Neutrophil (primary cell): ENCODE data around the gene PID1.

ENCODE experiments used
- H3K27ac ChIP-seq: fragments of 200-600 bp; sonication (generic); 2 replicates; pipeline ENCODE4 v1.5.1; 2016; ENCODE audit warnings: mild to moderate bottlenecking, moderate library complexity
- H3K27me3 ChIP-seq: fragments of 200-600 bp; sonication (generic); 2 replicates; pipeline ENCODE4 v1.6.0; 2016; ENCODE audit warnings: mild to moderate bottlenecking
- H3K36me3 ChIP-seq: fragments of 200-600 bp; sonication (generic); 2 replicates; pipeline ENCODE4 v1.5.1; 2017
- H3K4me1 ChIP-seq, 2 experiments: fragments of 200-600 bp in 1 of 2; sonication (generic) in 1 of 2; 1 replicate in 1 of 2; 2 replicates in 1 of 2; pipeline versions ENCODE4 v1.5.1 to v1.6.1; 2013 to 2016; ENCODE audit warnings: low read depth in 1 of 2, low read length in 1 of 2, mild to moderate bottlenecking in 1 of 2, moderate library complexity in 1 of 2; ENCODE audit not compliant: control insufficient read depth in 1 of 2, insufficient read depth in 1 of 2
- H3K4me3 ChIP-seq, 2 experiments: fragments of 200-600 bp in 1 of 2; sonication (generic) in 1 of 2; 1 replicate in 1 of 2; 2 replicates in 1 of 2; pipeline ENCODE4 v1.5.1; 2013 to 2016; ENCODE audit warnings: low read depth in 1 of 2, low read length in 1 of 2, mild to moderate bottlenecking in 1 of 2, moderate library complexity in 1 of 2
- H3K9me3 ChIP-seq: fragments of 200-600 bp; sonication (generic); 2 replicates; pipeline ENCODE4 v1.5.1; 2016
- TF ChIP-seq, protein P1 (sequence below): fragments of 200-600 bp; sonication (generic); IDR thresholded peaks from 2 replicates; pipeline ENCODE4 v1.5.1; 2016; ENCODE audit warnings: antibody characterized with exemption

The PID1 gene

DNA sequence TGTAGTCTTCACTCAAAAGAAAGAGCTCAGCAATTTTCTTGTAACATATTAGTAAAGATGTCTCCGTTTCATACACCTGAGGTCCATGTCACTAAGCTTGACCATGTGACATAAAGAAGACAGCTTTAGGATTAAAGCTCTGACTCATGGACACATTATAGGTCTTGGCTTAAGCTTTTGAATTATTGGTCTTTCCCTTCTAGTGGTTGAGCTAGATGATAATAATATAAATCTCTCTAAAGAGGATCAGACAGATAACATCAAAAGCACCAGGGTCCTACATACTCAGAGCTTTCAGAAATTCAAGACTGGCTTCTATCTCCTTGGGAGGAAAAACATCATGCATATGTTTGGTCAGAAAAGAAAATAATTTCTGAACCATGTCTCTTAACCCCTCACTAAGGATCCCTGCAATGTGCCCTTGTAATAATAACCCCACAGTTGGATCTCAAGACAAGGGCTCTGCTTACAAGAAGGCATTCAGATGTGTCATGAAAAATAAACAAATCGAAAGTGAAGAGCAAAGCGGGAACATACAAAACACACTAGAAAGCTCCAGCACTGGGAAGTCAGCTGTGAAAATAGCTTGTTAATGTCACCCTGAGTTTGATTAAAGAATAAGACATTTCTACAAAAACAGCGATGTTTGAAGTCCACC lies 174.5 kb downstream of the PID1 start:
- Histone ChIP-seq H3K4me3 (no peak overlapping the region), H3K36me3 (no peaks in the 10 kb centered on the region), H3K27me3 (no peaks in the 10 kb centered on the region), H3K4me1 (no peaks in the 10 kb centered on the region), H3K27ac (no peak overlapping the region), H3K9me3 (no peaks in the 10 kb centered on the region)
- TF ChIP-seq, protein P1, sequence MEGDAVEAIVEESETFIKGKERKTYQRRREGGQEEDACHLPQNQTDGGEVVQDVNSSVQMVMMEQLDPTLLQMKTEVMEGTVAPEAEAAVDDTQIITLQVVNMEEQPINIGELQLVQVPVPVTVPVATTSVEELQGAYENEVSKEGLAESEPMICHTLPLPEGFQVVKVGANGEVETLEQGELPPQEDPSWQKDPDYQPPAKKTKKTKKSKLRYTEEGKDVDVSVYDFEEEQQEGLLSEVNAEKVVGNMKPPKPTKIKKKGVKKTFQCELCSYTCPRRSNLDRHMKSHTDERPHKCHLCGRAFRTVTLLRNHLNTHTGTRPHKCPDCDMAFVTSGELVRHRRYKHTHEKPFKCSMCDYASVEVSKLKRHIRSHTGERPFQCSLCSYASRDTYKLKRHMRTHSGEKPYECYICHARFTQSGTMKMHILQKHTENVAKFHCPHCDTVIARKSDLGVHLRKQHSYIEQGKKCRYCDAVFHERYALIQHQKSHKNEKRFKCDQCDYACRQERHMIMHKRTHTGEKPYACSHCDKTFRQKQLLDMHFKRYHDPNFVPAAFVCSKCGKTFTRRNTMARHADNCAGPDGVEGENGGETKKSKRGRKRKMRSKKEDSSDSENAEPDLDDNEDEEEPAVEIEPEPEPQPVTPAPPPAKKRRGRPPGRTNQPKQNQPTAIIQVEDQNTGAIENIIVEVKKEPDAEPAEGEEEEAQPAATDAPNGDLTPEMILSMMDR = no peak

DNA sequence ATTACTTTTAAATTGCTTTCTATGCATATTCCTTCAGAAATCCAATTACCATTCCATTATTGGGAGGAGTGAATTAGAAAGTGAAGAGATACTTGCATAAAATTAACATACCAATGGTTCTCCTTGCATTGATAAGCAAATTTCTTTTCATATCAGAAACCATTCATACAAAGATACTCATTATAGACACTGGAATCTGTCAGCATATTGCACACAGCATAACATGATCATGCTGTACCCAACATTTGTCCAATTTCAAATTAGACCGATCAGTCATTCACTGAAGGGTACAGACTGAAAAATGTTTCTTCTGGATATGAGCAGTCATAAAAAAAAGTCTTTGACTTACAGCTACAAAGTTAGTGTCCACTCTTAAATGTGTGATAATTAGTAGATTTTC lies 175.6 kb downstream of the PID1 start:
- no peak overlapping the region for H3K4me3 ChIP-seq
- H3K9me3 ChIP-seq = no peaks in the 10 kb centered on the region
- H3K27me3 ChIP-seq = no peaks in the 10 kb centered on the region
- no peak overlapping the region for H3K27ac ChIP-seq
- H3K36me3 ChIP-seq = no peaks in the 10 kb centered on the region
- TF ChIP-seq, protein P1 = no peak
- no peaks in the 10 kb centered on the region for H3K4me1 ChIP-seq

DNA sequence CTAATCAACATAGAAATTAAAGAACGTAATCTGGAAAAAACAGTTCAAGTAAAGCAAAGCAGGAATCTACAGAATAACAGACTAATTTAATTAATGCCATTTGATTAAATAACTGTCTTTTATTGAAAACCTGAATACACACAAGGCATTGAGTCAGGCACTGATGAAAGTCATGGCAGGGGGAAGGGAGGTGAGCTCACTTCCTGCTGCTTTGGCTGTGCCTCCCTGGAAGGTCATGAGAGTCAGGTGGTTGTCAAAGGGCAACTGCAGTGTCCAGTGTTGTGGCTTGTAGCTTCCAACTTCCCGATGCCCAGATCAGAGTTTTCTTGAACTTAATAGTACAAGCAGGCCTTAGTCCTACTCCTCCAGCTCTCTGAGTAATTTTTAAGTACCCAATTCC lies 180.9 kb downstream of the PID1 start:
- Histone ChIP-seq H3K27me3 (no peaks in the 10 kb centered on the region), H3K9me3 (no peaks in the 10 kb centered on the region), H3K27ac (no peak overlapping the region), H3K36me3 (no peaks in the 10 kb centered on the region), H3K4me3 (no peak overlapping the region), H3K4me1 (no peaks in the 10 kb centered on the region)
- TF ChIP-seq, protein P1 = no peak

DNA sequence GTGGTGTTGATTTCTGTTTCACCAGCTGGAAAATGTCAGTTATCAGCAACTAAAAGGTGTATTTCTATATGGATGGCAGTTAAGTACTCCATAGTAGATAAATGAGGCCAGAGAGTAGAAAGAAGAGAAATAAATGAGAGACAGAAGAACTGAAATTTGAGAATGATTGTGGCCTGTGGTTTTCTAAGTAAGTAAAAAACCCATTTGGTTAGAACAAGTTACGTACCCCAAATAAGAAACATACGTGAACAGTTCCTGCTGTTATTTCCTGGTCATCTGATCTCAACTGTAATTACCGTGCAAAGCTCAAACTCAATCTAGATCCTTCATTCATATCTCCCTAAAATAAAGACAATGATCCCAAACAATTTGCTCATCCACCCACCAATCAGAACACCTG lies 181.3 kb downstream of the PID1 start:
- no peaks in the 10 kb centered on the region for H3K9me3 ChIP-seq
- H3K36me3 ChIP-seq = no peaks in the 10 kb centered on the region
- H3K27ac ChIP-seq = no peak overlapping the region
- H3K4me3 ChIP-seq = no peak overlapping the region
- TF ChIP-seq, protein P1 = no peak
- H3K4me1 ChIP-seq = no peaks in the 10 kb centered on the region
- no peaks in the 10 kb centered on the region for H3K27me3 ChIP-seq

DNA sequence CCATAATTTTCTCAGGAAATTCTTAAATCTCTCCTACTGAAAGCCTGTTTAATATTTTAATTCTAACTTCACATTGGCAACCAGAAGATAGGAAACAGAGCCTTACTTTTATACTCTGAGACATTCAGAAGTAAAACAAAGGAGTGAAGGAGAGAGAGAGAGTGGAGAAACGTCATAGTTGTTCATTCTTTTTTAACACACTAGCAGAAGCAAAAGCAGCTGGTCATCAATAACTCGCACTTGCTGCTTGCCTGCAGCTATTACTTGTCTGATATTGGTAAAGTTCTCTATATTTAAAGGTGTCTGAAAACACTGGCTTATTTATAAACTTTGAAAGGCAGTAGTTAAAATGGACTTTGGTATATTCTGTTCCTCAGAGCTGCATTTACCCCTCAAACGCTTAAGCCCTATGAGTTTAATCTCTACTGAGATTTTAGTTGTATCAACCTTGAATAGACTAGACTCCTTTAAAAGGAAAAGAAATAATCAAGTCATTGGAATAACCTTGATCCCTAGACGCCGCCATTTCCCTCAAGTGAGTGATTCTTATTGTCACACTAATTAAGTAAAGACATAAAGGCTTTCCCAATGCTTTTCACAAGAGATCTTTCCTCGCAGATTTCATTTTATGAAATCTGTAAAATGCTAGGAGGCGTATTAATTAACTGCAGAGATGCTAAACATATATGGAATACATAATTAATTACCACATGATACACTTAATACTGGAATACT lies 182.0 kb downstream of the PID1 start:
- Histone ChIP-seq H3K4me3 (no peak overlapping the region), H3K27ac (no peak overlapping the region), H3K9me3 (no peaks in the 10 kb centered on the region), H3K4me1 (no peaks in the 10 kb centered on the region), H3K36me3 (no peaks in the 10 kb centered on the region), H3K27me3 (no peaks in the 10 kb centered on the region)
- TF ChIP-seq, protein P1 = no peak
